HG02798 (cell line): ENCODE results near the gene AMBRA1.
"Not testable (repeated sequence)": the region's sequence is repeated elsewhere in the genome, so short reads cannot be mapped to it uniquely, and the experiment has no call there.

Experiments used
- ATAC-seq: cut with Tn5 transposase; IDR thresholded peaks from one replicate; pipeline ENCODE4 v1.9.1; 2021; ENCODE audit warnings: mild to moderate bottlenecking; ENCODE audit not compliant: unreplicated experiment, poor library complexity

Gene AMBRA1

DNA sequence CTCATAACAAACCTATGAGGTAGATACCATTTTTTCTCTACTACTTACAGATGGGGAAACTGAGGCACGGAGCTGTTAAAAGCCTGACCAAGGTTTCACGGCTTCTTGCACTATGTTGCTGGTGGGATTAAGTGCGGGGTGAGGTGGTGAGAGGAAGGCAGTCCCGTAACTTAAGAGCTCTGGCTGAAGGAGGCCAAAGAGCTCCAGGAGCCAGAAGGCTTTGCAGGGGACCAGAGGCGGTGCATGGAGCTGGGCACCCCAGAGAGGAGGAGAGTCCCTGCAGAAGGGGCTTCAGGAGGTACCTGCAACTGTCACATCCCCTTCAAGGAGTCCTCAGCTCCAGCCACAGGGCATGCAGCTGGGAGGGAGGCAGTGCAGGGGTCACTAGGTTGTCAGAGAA lies 206.4 kb downstream of the AMBRA1 start:
- ATAC-seq, result no peak

DNA sequence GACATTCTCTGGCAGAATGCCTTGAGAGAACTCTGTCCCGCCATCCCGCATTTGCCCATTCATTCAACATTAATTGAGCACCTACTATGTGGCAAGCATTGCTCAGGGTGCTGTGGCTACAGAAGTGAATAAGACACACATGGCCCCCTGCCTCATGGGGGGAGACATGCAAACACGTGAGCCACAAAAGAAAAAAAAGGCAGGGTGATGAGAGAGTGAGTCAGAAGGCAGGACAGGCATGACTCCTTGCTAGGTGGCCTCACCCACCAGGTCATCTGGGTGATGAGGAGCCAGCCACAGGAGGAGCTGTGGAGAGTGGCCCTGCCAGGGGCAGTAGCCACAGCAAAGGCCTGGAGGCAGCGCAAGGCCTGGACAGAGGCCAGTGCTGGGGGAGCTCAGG lies 207.1 kb downstream of the AMBRA1 start:
- ATAC-seq, result no peak

DNA sequence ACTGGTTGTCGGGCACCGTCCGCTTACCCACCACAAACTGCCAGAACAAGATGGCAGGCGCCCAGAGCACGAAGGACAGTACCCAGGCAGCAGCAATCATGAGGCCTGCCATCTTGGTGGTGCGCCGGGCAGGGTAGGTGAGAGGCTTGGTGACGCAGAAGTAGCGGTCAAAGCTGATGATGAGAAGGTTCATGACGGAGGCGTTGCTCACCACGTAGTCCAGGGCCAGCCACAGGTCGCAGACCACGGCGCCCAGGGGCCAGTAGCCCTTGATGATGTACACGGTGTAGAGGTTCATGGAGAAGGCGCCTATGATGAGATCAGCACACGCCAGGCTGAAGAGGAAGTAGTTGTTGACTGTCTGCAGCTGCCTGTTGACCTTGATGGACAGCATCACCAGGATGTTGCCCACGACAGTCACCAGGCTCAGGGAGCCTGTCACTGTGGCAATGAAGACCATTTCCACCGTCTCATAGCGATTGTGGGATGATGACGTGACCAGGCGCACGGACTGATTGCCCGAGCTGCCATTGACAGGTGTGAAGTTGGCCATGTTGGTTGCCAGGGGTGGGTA lies 207.7 kb downstream of the AMBRA1 start:
- no peak for ATAC-seq

DNA sequence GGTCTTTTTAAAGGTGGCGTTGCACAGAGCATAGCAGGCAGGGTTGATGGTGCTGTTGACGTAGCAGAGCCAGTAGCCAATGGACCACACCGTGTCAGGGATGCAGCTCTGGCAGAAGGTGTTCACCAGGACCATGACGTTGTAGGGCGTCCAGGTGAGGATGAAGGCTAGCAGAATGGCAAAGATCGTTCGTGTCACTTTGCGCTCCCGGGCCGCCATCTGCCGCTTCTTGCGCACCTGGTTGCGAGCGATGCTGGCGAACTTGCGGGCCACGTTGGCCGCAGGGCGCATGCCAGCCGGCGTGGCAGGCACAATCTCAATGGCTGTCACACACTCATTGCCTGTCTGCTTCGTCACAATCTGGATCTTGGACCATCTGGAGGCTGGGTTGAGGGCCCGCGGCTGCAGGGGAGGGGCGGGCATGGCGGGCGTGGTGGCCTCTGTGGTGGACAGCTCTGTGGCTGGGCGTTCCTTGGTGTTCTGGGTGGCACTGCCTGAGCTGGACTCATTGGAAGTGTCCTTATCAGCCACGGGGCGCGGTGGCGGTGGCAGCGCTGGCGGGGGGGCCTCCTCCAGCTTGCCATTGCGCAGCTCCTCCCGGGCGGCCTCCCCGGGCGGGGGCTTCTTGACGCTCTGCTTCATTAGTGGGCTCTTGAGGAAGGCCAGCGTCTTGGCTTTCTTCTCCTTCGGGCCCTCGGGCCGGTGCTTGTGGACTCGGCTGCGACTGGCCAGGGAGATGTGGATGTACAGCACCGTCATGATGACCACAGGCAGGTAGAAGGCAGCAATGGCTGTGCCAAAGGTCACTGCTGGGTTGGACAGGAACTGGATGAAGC lies 208.4 kb downstream of the AMBRA1 start:
- no peak for ATAC-seq

DNA sequence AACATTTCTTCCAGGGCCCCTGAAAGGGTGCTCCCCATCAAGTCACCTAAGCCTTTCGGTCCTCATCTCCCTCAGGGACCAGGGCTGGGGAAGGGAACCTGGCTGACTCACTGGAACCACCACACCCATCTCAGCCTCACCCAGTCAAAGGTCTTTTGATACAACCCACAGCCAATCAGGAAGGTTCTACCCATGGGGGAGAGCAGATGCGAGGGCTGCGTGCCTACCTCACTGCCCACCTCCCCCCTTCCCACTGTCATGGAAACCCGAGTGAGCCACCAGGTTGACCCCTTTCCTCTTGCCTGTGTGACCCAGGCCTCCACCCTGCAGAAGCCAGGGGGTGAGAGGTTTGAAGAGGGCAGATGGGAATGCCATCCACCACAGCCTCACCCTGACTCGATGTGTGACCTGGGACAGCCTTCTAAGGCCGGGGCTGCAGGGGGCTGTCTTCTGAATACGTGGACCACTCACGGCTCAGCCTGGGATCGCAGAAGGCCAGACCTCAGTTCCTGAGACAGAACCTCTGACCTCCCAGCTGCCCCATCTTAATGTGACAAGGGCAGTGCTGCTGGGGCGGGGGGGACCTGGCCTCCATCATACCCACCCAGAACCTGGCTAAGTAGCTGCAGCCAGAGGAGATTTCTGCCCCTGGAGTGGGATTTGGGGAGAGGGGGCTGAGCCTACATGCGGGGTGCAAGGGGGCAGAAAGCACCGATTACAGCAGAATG lies 209.7 kb downstream of the AMBRA1 start:
- no peak for ATAC-seq

DNA sequence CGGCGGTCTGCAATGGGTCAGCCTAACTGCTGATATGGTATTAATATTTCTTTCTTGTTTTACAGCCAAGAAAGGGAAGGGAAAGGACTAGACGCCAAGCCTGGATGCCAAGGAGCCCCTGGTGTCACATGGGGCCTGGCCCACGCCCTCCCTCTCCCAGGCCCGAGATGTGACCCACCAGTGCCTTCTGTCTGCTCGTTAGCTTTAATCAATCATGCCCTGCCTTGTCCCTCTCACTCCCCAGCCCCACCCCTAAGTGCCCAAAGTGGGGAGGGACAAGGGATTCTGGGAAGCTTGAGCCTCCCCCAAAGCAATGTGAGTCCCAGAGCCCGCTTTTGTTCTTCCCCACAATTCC lies 210.4 kb downstream of the AMBRA1 start:
- ATAC-seq, result no peak

DNA sequence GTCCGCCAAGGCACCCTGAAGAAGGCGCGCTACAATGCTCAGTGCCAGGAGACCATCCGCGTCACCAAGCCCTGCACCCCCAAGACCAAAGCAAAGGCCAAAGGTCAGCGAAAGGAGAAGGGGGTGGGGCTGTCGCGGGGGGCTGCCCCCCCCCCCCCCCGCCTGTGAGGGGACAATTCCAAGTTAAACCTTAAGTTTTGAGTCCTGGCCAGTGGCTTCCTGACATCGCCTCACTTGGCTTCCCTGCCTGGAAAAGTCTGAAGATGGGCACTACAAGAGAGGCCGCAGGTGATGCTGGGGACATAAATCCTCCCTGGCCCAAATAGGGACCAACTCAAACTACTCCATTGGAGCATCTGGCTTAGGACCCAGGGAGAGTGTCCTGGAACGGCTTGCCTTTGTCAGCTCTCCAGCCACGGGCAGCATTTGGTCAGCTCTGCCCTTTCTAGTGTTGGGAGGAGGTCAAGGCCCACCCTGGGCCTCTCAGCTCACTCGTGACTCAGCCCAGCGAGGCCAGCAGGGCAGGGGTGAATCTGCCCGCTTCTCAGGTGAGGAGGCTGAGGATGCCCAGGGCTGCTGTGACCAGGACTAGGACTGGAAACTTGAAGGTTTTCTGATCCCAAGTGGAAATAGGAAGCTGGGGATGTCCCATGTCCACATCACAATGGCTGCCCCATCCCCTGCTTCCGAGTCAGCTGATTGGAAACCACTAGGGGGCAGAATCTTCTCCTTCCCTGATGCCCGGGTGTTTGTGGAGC lies 211.0 kb downstream of the AMBRA1 start:
- ATAC-seq, result no peak

DNA sequence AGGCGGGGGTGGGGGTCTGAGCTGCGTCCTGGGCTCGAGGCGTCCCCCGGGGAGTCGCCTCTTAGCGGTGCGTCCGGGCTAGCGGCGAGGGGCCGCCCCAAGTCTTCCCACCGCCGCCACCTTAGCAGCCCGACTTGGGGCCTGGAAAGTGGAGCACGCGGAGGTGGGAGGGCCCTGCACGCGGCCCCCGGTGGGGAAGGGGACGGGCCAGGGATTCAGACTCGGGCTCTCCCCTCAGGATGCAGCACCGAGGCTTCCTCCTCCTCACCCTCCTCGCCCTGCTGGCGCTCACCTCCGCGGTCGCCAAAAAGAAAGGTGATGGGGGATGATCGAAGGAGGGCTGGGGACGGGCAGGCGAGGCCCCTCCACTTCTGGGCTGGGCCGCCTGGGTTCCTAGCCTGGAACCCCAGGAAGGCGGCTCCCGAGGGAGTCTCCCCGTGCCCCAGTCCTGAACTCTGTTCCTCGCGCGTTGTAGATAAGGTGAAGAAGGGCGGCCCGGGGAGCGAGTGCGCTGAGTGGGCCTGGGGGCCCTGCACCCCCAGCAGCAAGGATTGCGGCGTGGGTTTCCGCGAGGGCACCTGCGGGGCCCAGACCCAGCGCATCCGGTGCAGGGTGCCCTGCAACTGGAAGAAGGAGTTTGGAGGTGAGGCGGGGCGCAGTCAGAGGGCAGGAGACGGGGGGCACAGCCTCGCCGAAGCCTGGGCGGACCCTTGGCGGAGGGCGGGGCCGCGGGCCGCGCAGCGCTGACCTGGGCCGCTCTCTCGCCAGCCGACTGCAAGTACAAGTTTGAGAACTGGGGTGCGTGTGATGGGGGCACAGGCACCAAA lies 211.8 kb downstream of the AMBRA1 start:
- ATAC-seq, result no peak

DNA sequence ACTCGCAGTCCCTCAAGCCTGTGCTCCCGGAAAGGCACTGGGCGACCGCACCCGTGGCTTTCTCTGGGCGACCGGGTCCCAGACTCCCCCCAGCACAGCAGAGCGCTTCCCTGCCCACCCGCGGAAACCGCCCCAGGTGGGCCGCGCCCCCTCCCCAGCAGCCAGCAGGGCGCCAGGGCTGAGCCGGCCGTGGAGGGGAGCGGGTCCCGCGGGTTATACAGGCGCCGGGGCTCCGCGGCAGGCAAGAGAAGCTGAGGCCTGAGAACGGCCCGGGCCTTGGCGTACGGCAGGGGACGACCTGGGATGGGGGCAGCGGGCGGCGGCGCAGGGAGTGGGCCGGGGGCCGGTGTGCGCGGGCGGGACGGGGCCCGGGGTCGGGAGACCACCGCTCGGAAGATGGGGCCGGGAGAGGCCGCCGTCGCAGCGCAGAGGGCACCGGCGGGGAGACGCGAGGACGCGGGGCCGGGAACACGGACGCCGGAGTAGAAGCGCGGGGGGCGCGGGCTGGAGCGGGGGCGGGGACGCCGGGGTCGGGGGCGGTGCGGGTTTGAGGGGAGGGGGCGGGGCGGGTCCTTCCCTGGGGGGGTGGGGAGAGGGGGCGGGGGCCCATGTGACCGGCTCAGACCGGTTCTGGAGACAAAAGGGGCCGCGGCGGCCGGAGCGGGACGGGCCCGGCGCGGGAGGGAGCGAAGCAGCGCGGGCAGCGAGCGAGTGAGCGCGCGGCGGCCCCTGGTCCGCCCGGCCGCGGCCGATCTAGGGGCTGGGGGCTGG lies 212.6 kb downstream of the AMBRA1 start, which contains the start of gene MDK:
Gene MDK (plus strand): TSS at position 622 of the 771 bp plus-strand sequence. CDS start 389 bp downstream, outside the sequence.
- ATAC-seq, result peak; percentile 8

DNA sequence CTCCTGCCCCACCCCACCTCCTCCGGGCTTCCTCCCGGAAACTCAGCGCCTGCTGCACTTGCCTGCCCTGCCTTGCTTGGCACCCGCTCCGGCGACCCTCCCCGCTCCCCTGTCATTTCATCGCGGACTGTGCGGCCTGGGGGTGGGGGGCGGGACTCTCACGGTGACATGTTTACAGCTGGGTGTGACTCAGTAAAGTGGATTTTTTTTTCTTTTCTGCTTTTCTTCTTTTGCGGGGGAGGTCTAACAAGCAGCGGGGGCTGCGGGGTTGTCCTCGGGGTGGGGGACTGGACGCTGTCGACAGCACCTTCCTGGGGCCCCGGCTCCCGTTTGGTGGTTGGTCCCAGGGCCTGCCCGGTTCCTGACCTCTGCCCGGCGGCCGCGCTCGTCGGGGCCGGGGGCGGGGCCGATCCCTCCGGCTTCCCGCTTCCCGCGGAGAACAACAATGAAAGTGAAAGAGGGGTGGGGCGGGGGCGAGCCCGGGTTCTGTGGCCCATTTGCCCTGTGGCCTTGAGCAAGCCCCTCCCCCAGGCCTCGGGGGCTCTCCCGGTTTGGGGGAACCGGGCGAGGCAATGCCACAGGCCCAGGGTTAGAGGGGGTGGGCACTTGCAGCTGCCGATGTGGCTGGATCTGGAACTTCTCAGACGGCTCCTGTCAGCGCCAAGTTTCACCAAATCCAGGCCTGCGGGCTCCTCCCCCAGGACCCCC lies 213.3 kb downstream of the AMBRA1 start:
- ATAC-seq, result peak; percentile 39

DNA sequence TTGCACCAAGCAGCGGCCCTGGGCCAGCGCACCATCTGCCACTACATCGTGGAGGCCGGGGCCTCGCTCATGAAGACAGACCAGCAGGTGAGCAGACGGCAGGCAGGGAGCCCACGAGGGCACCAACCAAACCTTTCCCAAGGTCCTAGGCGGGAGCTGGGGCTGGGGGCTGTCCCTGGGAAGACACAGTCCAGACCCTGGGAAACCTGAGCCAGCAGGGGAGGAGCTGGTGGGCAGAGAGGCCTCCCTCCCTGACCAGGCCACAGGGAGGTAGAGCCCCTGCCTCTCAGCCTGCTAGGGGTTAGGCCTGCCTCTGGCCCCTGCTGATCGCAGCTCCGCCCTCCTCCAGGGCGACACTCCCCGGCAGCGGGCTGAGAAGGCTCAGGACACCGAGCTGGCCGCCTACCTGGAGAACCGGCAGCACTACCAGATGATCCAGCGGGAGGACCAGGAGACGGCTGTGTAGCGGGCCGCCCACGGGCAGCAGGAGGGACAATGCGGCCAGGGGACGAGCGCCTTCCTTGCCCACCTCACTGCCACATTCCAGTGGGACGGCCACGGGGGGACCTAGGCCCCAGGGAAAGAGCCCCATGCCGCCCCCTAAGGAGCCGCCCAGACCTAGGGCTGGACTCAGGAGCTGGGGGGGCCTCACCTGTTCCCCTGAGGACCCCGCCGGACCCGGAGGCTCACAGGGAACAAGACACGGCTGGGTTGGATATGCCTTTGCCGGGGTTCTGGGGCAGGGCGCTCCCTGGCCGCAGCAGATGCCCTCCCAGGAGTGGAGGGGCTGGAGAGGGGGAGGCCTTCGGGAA lies 214.1 kb downstream of the AMBRA1 start:
- ATAC-seq, result not testable (repeated sequence)

DNA sequence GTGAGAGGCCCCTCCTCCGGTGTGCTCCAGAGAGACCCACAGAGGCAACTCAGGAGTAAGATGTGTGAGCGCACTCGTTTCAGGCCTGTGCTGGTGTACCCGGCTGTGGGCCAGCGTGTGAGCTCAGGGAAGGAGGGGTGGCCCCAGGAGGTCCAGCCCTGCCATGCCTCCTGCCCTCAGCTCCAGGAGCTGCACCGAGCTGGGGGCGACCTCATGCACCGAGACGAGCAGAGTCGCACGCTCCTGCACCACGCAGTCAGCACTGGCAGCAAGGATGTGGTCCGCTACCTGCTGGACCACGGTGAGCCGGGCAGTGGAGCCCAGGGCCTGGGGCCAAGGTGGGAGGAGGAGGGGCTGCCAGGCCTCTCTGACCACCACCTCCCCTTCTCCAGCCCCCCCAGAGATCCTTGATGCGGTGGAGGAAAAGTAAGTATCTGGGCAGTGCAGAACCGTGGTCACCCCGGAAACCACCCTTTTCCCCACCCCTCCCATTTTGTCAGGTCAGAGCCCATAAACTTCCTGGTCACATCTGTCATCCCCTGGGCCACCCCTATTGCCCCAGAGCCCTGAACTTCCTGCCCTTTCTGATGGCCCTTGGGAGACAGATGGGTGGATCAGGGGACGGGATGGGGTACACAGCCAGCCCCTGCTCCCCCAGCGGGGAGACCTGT lies 214.9 kb downstream of the AMBRA1 start:
- ATAC-seq, result no peak

DNA sequence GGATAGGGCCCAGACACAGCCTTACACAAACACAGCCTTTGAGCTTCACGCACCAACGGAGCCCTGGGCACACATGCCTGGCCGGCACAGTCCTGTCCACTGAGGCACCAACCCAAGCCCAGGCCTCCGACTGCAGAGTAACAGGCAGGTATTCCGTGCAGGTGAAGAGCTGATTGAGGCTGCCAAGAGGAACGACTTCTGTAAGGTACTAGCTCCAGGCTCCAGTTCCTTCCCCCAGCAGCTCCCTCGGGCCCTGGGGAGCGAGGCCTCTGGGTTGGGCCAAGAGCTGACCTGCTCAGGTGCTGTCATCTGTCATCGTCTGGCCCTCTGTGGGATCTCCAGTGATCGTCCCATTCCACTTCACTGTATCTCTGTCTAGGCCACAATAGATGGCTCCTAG lies 215.5 kb downstream of the AMBRA1 start:
- ATAC-seq, result no peak

DNA sequence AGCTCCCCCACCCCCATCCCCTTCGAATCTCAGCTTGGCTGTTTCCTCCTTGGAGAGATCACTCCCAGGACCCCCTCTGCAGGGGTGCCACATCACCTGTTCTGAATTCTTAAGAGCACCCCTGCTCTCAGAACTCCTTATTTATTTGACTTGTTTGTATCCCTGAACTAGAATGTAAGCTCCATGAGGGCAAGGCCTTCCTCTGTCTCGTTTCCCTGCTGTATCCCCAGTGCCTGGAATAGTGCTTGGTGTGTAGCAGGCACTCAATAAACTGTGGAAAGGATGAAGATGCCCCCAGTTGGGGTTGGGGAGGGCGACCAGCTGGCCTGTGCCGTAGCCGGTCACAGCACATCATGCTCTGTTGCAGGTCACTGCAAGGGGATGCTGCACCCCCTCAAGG lies 216.0 kb downstream of the AMBRA1 start:
- no peak for ATAC-seq

DNA sequence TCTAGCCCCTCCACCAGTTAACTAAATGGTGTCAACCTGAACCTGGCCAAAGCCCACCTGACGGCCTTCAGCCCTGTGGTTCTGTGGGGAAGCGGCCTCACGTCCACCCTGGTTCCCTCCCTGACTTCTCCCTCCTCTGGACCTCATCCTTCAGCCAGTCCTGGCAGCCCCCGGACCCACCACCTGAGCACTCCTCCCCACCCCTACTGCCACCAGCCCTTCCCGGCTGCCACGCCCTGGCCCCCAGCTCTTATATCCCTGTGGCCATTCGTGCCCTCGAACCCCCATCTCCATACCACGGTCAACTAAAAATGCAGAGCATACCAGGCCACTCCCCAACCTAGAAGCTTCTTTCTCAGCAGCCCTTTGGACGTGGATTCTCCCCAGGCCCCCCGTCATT lies 216.5 kb downstream of the AMBRA1 start:
- no peak for ATAC-seq

DNA sequence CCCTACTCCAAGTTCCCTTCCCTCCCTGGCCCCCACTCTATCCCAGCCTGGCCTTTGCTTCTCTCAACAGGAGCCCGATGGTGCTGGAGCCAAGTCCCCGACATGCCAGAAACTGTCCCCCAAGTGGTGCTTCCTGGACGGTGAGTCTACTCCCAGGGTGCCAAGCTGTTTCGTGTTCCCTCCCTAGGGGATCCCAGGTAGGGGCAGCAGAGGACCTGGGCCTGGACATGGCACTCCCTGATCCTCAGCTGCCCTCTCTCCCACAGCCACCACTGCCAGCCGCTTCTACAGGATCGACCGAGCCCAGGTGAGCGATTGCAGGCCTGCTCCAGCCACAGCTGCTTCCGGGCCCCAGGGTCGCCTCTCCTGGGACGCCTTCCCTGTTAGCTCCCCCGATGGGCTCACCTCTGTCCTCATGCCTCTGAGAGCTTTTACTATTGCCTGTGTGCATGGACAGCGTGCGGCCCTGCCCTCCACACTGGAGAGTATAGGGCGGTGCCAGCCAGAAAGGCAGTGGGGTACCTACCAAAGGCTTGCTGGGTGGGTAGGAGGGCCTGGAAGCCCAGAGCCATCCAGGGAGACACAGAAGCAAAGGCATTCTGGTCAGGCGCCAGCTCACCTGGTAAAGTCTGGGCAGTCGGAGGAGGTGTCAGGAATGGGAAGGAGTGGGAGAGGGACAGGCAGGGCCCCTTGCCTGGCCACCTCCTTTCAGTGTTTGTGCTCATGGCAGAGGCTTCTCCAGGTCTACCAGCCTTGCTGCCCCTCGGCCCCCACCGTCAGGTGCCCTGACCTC lies 217.4 kb downstream of the AMBRA1 start:
- ATAC-seq, result no peak
